PC-3 (cell line): Measurements from ENCODE around the gene EPHA1.

Experiments used
- EZH2 ChIP-seq: fragments of 300-600 bp; sonication (generic); IDR thresholded peaks from one replicate; pipeline ENCODE4 v1.6.1; 2017; ENCODE audit warnings: antibody characterized with exemption, mild to moderate bottlenecking, low read length; ENCODE audit not compliant: unreplicated experiment
- TF ChIP-seq, protein P1 (sequence below): fragments of 300-600 bp; sonication (generic); conservative IDR thresholded peaks from 2 replicates; pipeline ENCODE4 v1.5.1; 2017; ENCODE audit warnings: antibody characterized with exemption, low read depth, mild to moderate bottlenecking, low read length

DNA sequence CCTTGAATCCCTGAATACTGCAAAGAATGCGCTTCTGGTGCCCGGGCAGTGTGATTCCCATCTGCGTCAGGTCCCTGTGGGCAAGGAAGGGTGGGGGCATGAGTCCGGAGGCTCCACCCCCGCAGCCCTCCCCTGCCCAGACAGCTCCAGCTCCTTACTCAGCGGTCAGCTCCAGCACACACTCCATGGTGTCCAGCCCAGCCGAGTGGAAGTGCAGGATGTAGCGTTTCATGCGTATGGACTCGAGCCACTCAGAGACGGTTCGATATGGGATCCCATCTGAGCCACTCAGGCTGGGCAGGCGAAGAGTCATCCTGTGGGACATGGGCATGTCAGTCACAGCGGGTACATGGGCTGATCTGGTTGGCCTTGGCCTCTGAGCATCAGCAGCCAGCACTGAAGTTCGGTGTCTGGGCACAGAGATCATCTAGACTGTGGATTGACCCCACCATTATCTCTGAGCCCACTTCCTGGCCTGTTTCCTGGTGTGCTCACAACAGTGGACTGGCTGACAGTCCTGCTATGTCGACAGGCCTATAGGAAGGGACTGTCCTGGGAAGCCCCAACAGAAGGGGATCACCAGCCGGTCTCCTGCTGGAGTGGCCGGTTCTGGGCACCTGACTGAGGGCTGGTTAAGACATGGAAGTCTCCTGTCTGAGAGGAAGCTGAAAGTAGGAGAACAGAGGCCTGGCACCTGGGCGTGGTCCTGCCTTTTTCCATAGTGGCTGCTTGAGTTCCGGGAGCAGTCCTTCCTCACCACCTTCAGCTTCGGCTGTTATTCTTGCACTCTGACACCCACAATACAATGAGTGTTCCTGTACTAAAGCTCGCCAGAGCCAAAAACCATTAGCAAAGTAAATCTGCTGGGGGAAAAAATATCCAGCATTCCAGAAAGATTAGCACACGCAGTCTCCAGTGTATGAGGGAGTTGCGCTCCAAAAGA, 16.9 kb downstream of the EPHA1 start:
- TF ChIP-seq, protein P1, sequence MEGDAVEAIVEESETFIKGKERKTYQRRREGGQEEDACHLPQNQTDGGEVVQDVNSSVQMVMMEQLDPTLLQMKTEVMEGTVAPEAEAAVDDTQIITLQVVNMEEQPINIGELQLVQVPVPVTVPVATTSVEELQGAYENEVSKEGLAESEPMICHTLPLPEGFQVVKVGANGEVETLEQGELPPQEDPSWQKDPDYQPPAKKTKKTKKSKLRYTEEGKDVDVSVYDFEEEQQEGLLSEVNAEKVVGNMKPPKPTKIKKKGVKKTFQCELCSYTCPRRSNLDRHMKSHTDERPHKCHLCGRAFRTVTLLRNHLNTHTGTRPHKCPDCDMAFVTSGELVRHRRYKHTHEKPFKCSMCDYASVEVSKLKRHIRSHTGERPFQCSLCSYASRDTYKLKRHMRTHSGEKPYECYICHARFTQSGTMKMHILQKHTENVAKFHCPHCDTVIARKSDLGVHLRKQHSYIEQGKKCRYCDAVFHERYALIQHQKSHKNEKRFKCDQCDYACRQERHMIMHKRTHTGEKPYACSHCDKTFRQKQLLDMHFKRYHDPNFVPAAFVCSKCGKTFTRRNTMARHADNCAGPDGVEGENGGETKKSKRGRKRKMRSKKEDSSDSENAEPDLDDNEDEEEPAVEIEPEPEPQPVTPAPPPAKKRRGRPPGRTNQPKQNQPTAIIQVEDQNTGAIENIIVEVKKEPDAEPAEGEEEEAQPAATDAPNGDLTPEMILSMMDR = no peak
- TF ChIP-seq EZH2 = no peak
